ENCODE data around the gene CENPV.
"Not testable (repeated sequence)": the region's sequence is repeated elsewhere in the genome, so short reads cannot be mapped to it uniquely, and the experiment has no call there.

Gene CENPV

GRCh38 chr17:16313139-16314090 is 39.9 kb downstream of the CENPV start:
- DNase-seq (ENCODE audit: low read depth, low spot score), result no peak

GRCh38 chr17:16312061-16312460 is 41.2 kb downstream of the CENPV start:
- DNase-seq (ENCODE audit: low read depth, low spot score), result not testable (repeated sequence)

- DNase-seq (ENCODE audit: low read depth, low spot score), result no peak
Observed at GRCh38 chr17:16306211-16306610, 47.1 kb downstream of the CENPV start.

DNA sequence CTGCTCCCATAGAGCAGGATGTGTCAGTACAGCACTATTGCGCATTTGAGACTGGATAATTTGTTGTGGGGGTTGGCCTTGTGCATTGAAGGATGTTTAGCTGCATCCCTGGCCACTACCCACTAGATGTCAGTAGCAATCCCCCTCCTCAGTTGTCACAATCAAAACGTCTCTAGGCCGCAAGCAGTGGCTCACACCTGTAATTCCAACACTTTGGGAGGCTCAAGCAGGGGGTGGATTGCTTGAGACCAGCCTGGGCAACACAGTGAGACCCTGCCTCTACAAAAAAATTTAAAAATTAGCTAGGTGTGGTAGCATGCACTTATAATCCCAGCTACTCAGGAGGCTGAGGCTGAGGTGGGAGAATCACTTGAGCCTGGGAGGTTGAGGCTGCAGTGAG is 48.4 kb downstream of the CENPV start:
- no peak for DNase-seq (ENCODE audit: low read depth, low spot score)

- no peak for DNase-seq (ENCODE audit: low read depth, low spot score)
Observed at GRCh38 chr17:16302856-16303255, 50.4 kb downstream of the CENPV start.

DNA sequence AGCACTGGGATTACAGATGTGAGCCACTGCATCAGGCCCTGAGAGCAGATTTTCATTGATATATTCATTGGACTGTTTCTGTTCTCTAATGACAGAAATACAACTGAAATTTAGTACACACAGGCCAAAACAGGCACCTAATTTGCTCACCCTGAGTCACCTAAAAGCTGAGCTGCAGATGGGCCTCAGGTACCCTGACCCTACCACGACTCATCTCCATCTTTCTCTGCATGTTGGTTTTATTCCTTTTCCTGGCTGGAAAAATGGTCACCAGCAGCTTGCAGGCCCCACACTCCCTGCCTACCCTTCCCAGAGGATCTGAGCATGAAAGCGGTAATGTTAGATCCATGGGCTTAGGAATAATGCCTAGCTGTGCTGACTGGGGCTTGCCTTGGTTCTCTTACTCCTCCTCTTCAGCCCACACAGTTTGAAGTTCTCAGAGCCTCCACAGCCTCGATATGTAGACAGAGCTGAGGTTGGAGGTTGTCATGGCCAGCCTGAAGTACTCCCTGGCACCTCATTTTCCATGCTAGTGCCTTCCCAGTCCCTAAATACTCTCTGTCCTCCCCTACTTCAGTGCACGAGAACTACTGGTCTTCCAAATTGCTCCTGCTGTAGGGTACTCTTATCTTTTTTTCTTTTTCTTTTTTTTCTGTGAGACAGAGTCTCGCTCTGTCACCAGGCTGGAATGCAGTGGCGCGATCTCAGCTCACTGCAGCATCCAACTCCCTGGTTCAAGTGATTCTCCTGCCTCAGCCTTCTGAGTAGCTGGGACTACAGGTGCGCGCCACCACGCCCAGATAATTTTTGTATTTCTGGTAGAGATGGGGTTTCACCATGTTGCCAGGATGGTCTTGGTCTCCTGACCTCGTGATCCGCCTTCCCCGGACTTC is 51.1 kb downstream of the CENPV start:
- DNase-seq (ENCODE audit: low read depth, low spot score), result no peak

DNA sequence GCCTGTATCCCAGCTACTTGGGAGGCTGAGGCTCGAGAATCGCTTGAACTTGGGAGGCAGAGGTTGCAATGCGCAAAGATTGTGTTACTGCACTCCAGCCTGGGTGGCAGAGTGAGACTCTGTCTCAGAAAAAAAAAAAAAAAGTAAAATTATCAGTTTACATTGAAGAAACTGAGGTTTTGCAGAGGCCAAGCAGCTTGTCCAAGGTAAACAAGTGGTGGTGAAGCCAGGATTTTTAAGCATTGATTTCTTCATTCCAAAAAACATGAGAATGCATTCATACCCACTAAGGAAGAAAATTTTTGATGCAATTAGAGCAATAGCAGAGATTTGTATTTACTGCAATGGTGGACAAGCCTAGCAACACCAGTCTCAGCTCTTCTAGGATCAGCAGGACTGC is 52.7 kb downstream of the CENPV start:
- no peak for DNase-seq (ENCODE audit: low read depth, low spot score)

GRCh38 chr17:16298140-16298662 is 55.1 kb downstream of the CENPV start:
- DNase-seq (ENCODE audit: low read depth, low spot score), result no peak

- no peak for DNase-seq (ENCODE audit: low read depth, low spot score)
Observed at GRCh38 chr17:16297367-16298139, 55.7 kb downstream of the CENPV start.

DNA sequence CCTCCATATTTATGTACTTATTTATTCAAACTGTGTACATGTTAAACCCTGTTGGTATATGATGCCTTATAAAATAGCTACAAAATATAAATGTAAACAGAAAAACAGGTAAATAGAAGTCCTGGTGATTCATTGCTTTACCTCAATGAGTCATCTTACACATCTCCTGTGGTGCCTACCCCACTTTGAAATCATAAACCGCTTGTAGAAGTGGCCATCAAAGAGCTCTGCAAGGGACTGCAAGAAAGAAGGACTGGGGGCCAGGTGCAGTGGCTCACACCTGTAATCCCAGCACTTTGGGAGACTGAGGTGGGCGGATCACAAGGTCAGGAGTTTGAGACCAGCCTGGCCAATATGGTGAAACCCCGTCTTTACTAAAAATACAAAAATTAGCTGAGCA is 57.2 kb downstream of the CENPV start:
- not testable (repeated sequence) for DNase-seq (ENCODE audit: low read depth, low spot score)

DNA sequence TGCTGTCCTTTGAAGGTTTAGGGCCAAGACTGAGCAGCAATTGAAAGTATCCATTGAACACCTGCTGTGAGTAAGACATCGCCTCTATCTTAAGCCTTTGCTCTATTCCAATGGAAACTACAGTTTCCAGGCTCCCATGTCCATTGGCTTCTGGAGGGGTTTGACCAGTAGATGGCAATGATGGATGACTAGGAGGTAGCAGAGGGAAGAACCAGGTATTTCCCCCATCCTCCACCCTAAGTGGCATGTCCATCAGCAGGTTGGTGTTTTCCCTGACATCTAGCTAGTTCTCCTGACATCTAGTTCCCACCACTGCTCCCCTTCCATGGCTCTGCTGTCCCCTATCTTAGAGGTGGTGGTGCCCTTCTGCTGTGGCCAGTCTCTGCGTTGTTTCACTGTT is 58.7 kb downstream of the CENPV start:
- DNase-seq (ENCODE audit: low read depth, low spot score), result no peak

DNA sequence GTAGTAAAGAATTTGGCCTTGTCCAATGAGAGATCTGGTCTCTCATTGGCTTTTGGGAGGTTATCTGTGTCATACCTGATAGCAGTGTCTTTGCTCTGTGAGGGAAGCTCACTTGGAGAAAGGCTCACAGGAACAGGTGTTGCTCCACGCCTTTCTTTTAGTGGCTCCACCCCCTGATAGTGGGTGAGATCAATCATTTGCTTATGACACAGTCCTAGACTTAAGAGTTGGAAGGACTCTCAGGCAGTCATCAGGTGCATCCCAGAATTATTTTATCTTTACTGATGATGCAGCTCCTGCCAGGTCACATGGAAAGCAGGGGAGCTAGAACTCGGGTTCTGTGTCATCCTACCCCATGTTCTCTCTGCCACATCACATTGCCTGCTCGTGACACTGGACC is 59.3 kb downstream of the CENPV start:
- no peak for DNase-seq (ENCODE audit: low read depth, low spot score)
